ENCODE data around the gene RETREG3. TPM values are rescaled to one million over a fixed set of nuclear protein-coding genes. Genes with fewer than 3 reads are reported as not detected.

Gene RETREG3
- total RNA-seq, 1 donor from 2014 or later: 38.2 TPM

- no peak for DNase-seq (ENCODE audit: low read depth)
- peak within 1 kb of the TSS; percentile 94 for H3K4me3 ChIP-seq (ENCODE audit: low read depth, low read length)
- TF ChIP-seq CTCF (conservative IDR thresholded peaks at IDR 0.05; ENCODE audit: low read depth, low read length): no peak
Measured at GRCh38 chr17:42566883-42567573, 42.1 kb downstream of the RETREG3 start, which contains the start of gene MLX. Gene MLX, plus strand, starts transcription at chr17:42567100. Its CDS starts 25 bp downstream, at chr17:42567125.

DNA sequence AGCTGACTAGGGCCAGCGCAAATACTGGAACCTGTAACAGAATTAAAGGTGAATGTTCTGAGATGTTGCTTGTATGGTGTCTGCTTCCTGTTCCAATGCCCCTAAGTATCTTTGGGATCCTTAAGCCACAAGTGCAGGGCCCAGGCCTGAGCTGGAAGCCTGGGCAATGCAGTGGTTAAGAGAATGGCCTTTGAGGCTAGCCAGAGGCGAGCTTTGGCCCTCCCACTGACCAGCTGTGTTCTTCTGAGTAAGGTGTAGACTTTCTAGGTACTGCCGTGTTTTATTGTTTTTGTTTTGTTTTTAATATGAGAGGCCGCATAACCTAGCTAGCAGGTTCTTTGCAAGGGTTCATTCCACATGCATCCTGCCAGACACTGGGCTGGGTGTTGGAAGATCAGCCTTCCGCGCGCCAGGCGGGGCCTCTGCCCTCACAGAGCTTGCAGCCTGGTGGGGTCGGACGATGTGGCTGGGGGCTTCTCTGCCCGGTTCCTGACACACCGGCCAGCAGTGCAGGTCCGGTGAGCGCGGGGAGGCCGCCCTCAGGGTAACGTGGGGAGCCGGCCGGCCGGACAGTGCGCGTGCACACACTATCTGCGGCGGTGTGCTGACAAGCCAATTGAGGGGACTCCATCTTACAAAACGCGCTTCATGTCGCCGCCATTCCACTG is 42.8 kb downstream of the RETREG3 start:
- DNase-seq (ENCODE audit: low read depth): no peak
- H3K4me3 ChIP-seq (ENCODE audit: low read depth, low read length): peak overlapping the region; percentile 94
- TF ChIP-seq CTCF (conservative IDR thresholded peaks at IDR 0.05; ENCODE audit: low read depth, low read length): no peak

GRCh38 chr17:42565523-42566214 is 43.5 kb downstream of the RETREG3 start:
- no peak overlapping the region for H3K4me3 ChIP-seq (ENCODE audit: low read depth, low read length)
- no peak for DNase-seq (ENCODE audit: low read depth)
- TF ChIP-seq CTCF (conservative IDR thresholded peaks at IDR 0.05; ENCODE audit: low read depth, low read length): no peak

GRCh38 chr17:42564815-42565522 is 44.2 kb downstream of the RETREG3 start:
- DNase-seq (ENCODE audit: low read depth): no peak
- no peak for TF ChIP-seq CTCF (conservative IDR thresholded peaks at IDR 0.05; ENCODE audit: low read depth, low read length)
- H3K4me3 ChIP-seq (ENCODE audit: low read depth, low read length): no peak overlapping the region

DNA sequence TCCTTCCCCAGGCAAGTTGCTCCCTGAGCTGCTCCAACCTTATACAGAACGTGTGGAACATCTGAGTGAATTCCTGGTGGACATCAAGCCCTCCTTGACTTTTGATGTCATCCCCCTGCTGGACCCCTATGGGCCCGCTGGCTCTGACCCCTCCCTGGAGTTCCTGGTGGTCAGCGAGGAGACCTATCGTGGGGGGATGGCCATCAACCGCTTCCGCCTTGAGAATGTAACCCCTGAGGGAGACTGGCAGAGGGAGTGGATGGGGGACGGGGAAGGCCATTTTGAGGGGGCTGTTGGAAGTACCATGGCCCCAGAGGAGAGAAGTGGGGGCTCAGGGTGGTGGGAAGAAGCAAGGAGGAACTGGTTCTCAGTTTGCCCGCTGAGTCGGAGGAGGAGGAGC is 45.2 kb downstream of the RETREG3 start:
- no peak for DNase-seq (ENCODE audit: low read depth)
- peak overlapping the region; percentile 94 for H3K4me3 ChIP-seq (ENCODE audit: low read depth, low read length)
- no peak for TF ChIP-seq CTCF (conservative IDR thresholded peaks at IDR 0.05; ENCODE audit: low read depth, low read length)

- H3K4me3 ChIP-seq (ENCODE audit: low read depth, low read length): peak overlapping the region; percentile 94
- no peak for TF ChIP-seq CTCF (conservative IDR thresholded peaks at IDR 0.05; ENCODE audit: low read depth, low read length)
- DNase-seq (ENCODE audit: low read depth): no peak
Measured at GRCh38 chr17:42563543-42563942, 45.6 kb downstream of the RETREG3 start.
